NT2/D1 (cell line): ENCODE data around the gene ATCAY.
A peak's percentile ranks its signal among the peaks of the same experiment; 100 is the strongest.
"Not testable (repeated sequence)": the region's sequence is repeated elsewhere in the genome, so short reads cannot be mapped to it uniquely, and the experiment has no call there.

Experiments used
- DNase-seq: peaks from one replicate; pipeline ENCODE4 v3.0.0-alpha.2; 2011; ENCODE audit warnings: low read depth, low spot score
- H3K27me3 ChIP-seq: 2 replicates; pipeline ENCODE4 v1.6.0; 2011; ENCODE audit warnings: mild to moderate bottlenecking; ENCODE audit not compliant: insufficient read length, insufficient read depth
- H3K36me3 ChIP-seq: 2 replicates; pipeline ENCODE4 v1.6.1; 2011; ENCODE audit warnings: mild to moderate bottlenecking, low read length, mixed read lengths; ENCODE audit not compliant: insufficient read depth, insufficient read length
- H3K4me1 ChIP-seq: 2 replicates; pipeline ENCODE4 v1.5.1; 2011; ENCODE audit not compliant: insufficient read depth, insufficient read length
- H3K4me3 ChIP-seq: 2 replicates; pipeline ENCODE4 v1.5.1; 2011; ENCODE audit warnings: low read depth; ENCODE audit not compliant: insufficient read length
- H3K9ac ChIP-seq: 2 replicates; pipeline ENCODE4 v1.6.0; 2011; ENCODE audit warnings: low read depth; ENCODE audit not compliant: insufficient read length
- H3K9me3 ChIP-seq: 2 replicates; pipeline ENCODE4 v1.5.1; 2011; ENCODE audit warnings: mild to moderate bottlenecking, low read length; ENCODE audit not compliant: insufficient read depth
- SUZ12 ChIP-seq: IDR thresholded peaks from 2 replicates; pipeline ENCODE4 v1.6.1; 2011; ENCODE audit not compliant: insufficient read length, insufficient read depth; ENCODE audit errors: extremely low read depth
- YY1 ChIP-seq: IDR thresholded peaks from 2 replicates; pipeline ENCODE4 v1.6.1; 2011; ENCODE audit not compliant: insufficient read length, insufficient read depth
- ZNF274 ChIP-seq: IDR thresholded peaks from 2 replicates; pipeline ENCODE4 v1.6.1; 2011; ENCODE audit warnings: mild to moderate bottlenecking, low read depth, low read length

ATCAY gene

GRCh38 chr19:3942790-3943409, 62.4 kb downstream of the ATCAY start:
- Histone ChIP-seq H3K9ac (no peak overlapping the region), H3K36me3 (peaks cover 16% of the 10 kb centered on the region), H3K27me3 (no peaks in the 10 kb centered on the region), H3K9me3 (no peaks in the 10 kb centered on the region), H3K4me3 (no peak overlapping the region), H3K4me1 (peaks cover 4% of the 10 kb centered on the region)
- no peak for DNase-seq
- TF ChIP-seq SUZ12 (no peak), ZNF274 (no peak), YY1 (no peak)

- H3K4me3 ChIP-seq = no peak overlapping the region
- no peaks in the 10 kb centered on the region for H3K9me3 ChIP-seq
- H3K4me1 ChIP-seq = peaks cover 2% of the 10 kb centered on the region
- H3K9ac ChIP-seq = no peak overlapping the region
- DNase-seq = no peak
- H3K36me3 ChIP-seq = peaks cover 18% of the 10 kb centered on the region
- H3K27me3 ChIP-seq = no peaks in the 10 kb centered on the region
- TF ChIP-seq YY1 = no peak
- no peak for TF ChIP-seq SUZ12
- TF ChIP-seq ZNF274 = no peak
Observed at GRCh38 chr19:3944018-3944721, 63.7 kb downstream of the ATCAY start.

- no peak for DNase-seq
- peaks cover 19% of the 10 kb centered on the region for H3K36me3 ChIP-seq
- no peaks in the 10 kb centered on the region for H3K9me3 ChIP-seq
- H3K9ac ChIP-seq = no peak overlapping the region
- H3K4me3 ChIP-seq = no peak overlapping the region
- H3K27me3 ChIP-seq = no peaks in the 10 kb centered on the region
- TF ChIP-seq ZNF274 (no peak), YY1 (no peak), SUZ12 (no peak)
- H3K4me1 ChIP-seq = peaks cover 6% of the 10 kb centered on the region
Observed at GRCh38 chr19:3945838-3946237, 65.4 kb downstream of the ATCAY start.

GRCh38 chr19:3947316-3947933, 66.9 kb downstream of the ATCAY start:
- Histone ChIP-seq H3K4me1 (peaks cover 15% of the 10 kb centered on the region), H3K36me3 (peaks cover 26% of the 10 kb centered on the region)
- not testable (repeated sequence) for H3K4me3 ChIP-seq, DNase-seq, H3K9ac ChIP-seq, H3K9me3 ChIP-seq, H3K27me3 ChIP-seq

- no peak overlapping the region for H3K9ac ChIP-seq
- TF ChIP-seq SUZ12 = no peak
- no peak for TF ChIP-seq ZNF274
- no peak for TF ChIP-seq YY1
- peaks cover 26% of the 10 kb centered on the region for H3K36me3 ChIP-seq
- DNase-seq = no peak
- H3K9me3 ChIP-seq = no peaks in the 10 kb centered on the region
- H3K4me3 ChIP-seq = no peak overlapping the region
- H3K27me3 ChIP-seq = no peaks in the 10 kb centered on the region
- H3K4me1 ChIP-seq = peaks cover 25% of the 10 kb centered on the region
Observed at GRCh38 chr19:3949294-3949693, 68.8 kb downstream of the ATCAY start.

GRCh38 chr19:3949997-3950859, 69.7 kb downstream of the ATCAY start:
- no peaks in the 10 kb centered on the region for H3K9me3 ChIP-seq
- H3K4me3 ChIP-seq = no peak overlapping the region
- H3K4me1 ChIP-seq = peaks cover 25% of the 10 kb centered on the region
- DNase-seq = no peak
- no peak for TF ChIP-seq ZNF274
- no peak for TF ChIP-seq YY1
- TF ChIP-seq SUZ12 = no peak
- peak overlapping the region; percentile 50 for H3K9ac ChIP-seq
- no peaks in the 10 kb centered on the region for H3K27me3 ChIP-seq
- H3K36me3 ChIP-seq = peaks cover 28% of the 10 kb centered on the region
